ENCODE results near the gene SEPTIN10. TPM values are rescaled to one million over a fixed set of nuclear protein-coding genes. Genes with fewer than 3 reads are reported as not detected.

The SEPTIN10 gene
- total RNA-seq, 1 experiment from 2014 or later, result 92.5 TPM

- H3T11ph ChIP-seq (ENCODE audit: low read length), result no peak overlapping the region
- no peak overlapping the region for H3K4ac ChIP-seq (ENCODE audit: low read depth, low read length)
- no peak overlapping the region for H2BK120ac ChIP-seq (ENCODE audit: low read depth, low read length, poor library complexity, severe bottlenecking)
- H3K79me2 ChIP-seq (ENCODE audit: insufficient read depth, low read length), result no peaks in the 10 kb centered on the region
- H2BK12ac ChIP-seq (ENCODE audit: insufficient read length, low read depth, low read length), result no peak overlapping the region
- H3K14ac ChIP-seq (ENCODE audit: insufficient read depth, low read length), result no peak overlapping the region
- peak overlapping the region in 1 of 3 experiments; percentile 28; a peak in 1 of 7 replicates for H3K27ac Mint-ChIP-seq
- H3K4me2 ChIP-seq (ENCODE audit: insufficient read depth, insufficient read length, low read length), result no peak overlapping the region
- H4K5ac ChIP-seq (ENCODE audit: insufficient read length, low read depth, low read length), result no peak overlapping the region
- peaks cover 0 to 2% of the 10 kb centered on the region in 2 experiments; a peak in 1 of 4 replicates for H3K4me1 Mint-ChIP-seq
- no peaks in the 10 kb centered on the region for H3K23me2 ChIP-seq (ENCODE audit: insufficient read length, low read depth, low read length, poor library complexity, severe bottlenecking)
- H3K27me3 Mint-ChIP-seq (ENCODE audit: low read depth), result no peaks in the 10 kb centered on the region
- no peak overlapping the region for H2AK5ac ChIP-seq (ENCODE audit: insufficient read length, low read length)
- no peak overlapping the region for H3K18ac ChIP-seq (ENCODE audit: insufficient read length, low read depth, low read length)
- H3K23ac ChIP-seq (ENCODE audit: insufficient read length, low read depth, low read length), result no peak overlapping the region
- no peaks in the 10 kb centered on the region for H4K20me1 ChIP-seq (ENCODE audit: control insufficient read depth, insufficient read depth, insufficient read length)
- H4K91ac ChIP-seq (ENCODE audit: insufficient read length, low read depth, low read length), result no peak overlapping the region
- H2BK5ac ChIP-seq (ENCODE audit: insufficient read length, low read length), result no peak overlapping the region
- H4K8ac ChIP-seq (replicated peaks; ENCODE audit: insufficient read length, low read depth, low read length), result no peak overlapping the region
- WGBS (ENCODE audit: extremely low coverage, insufficient read length, low lambda C conversion rate), result 100% methylated on average over 1 of the region's 9 CpGs
- H3K9ac ChIP-seq (ENCODE audit: extremely low read depth, insufficient read length, low read length), result no peak overlapping the region
- no peaks in the 10 kb centered on the region for H3K79me1 ChIP-seq (ENCODE audit: insufficient read depth, low read depth, low read length, poor library complexity, severe bottlenecking)
- H3K4me1 ChIP-seq (ENCODE audit: insufficient read depth, low read length), result no peaks in the 10 kb centered on the region
- no peak for TF ChIP-seq CTCF (conservative IDR thresholded peaks at IDR 0.05)
- no peak overlapping the region for H3K27ac ChIP-seq (ENCODE audit: insufficient read length, low read depth, low read length)
- no peaks in the 10 kb centered on the region for H3K9me3 Mint-ChIP-seq
- DNase-seq, result no peak
- no peaks in the 10 kb centered on the region for H3K27me3 ChIP-seq (ENCODE audit: insufficient read depth, low read length)
- peaks cover 22 to 56% (median 53%) of the 10 kb centered on the region in 3 experiments for H3K36me3 Mint-ChIP-seq (ENCODE audit: insufficient read depth in 1 of 3, low read depth in 3 of 3)
- H2BK20ac ChIP-seq (ENCODE audit: low read depth, low read length, poor library complexity, severe bottlenecking), result no peak overlapping the region
- no peak overlapping the region for H2AFZ ChIP-seq (ENCODE audit: low read length)
- no peak overlapping the region for H3K4me3 Mint-ChIP-seq
- H2BK15ac ChIP-seq (ENCODE audit: low read depth, low read length), result no peak overlapping the region; the same call in 1 of the 2 replicates
- H3K56ac ChIP-seq (ENCODE audit: insufficient read length, low read depth, low read length), result no peak overlapping the region
- H3K9me3 ChIP-seq (ENCODE audit: control insufficient read depth, low read depth, low read length), result no peaks in the 10 kb centered on the region
Measured at GRCh38 chr2:109558076-109558882, 55.5 kb downstream of the SEPTIN10 start.
